NT2/D1 (cell line): ENCODE results near the gene NAP1L1.

Experiments used
- SUZ12 ChIP-seq: IDR thresholded peaks from 2 replicates; pipeline ENCODE4 v1.6.1; 2011; ENCODE audit not compliant: insufficient read length, insufficient read depth; ENCODE audit errors: extremely low read depth
- YY1 ChIP-seq: IDR thresholded peaks from 2 replicates; pipeline ENCODE4 v1.6.1; 2011; ENCODE audit not compliant: insufficient read length, insufficient read depth
- ZNF274 ChIP-seq: IDR thresholded peaks from 2 replicates; pipeline ENCODE4 v1.6.1; 2011; ENCODE audit warnings: mild to moderate bottlenecking, low read depth, low read length

GRCh38 chr12:76041406-76041805 lies 43.1 kb downstream of the NAP1L1 start:
- no peak for TF ChIP-seq ZNF274
- TF ChIP-seq YY1 = no peak
- no peak for TF ChIP-seq SUZ12
